Activated T-cell treated with anti-CD3 and anti-CD28 coated beads for 48 hours (primary cell): ENCODE measurements around the gene TRDN.
"Not testable (repeated sequence)": the region's sequence is repeated elsewhere in the genome, so short reads cannot be mapped to it uniquely, and the experiment has no call there.

Experiments
- DNase-seq: peaks from one replicate; pipeline ENCODE4 v3.0.0-alpha.2; 2020; ENCODE audit warnings: low read depth

Gene TRDN

GRCh38 chr6:123562264-123562663 lies 74.5 kb downstream of the TRDN start:
- DNase-seq = no peak

GRCh38 chr6:123559816-123560215 lies 76.9 kb downstream of the TRDN start:
- DNase-seq = not testable (repeated sequence)

- not testable (repeated sequence) for DNase-seq
Observed at GRCh38 chr6:123557474-123557873, 79.3 kb downstream of the TRDN start.

- DNase-seq = no peak
Observed at GRCh38 chr6:123551939-123552707, 84.6 kb downstream of the TRDN start.

GRCh38 chr6:123550052-123550617 lies 86.6 kb downstream of the TRDN start:
- DNase-seq = no peak

- DNase-seq = no peak
Observed at GRCh38 chr6:123549476-123549875, 87.3 kb downstream of the TRDN start.

GRCh38 chr6:123547216-123547978 lies 89.4 kb downstream of the TRDN start:
- no peak for DNase-seq

- no peak for DNase-seq
Observed at GRCh38 chr6:123546537-123546936, 90.2 kb downstream of the TRDN start.

- no peak for DNase-seq
Observed at GRCh38 chr6:123541462-123541861, 95.3 kb downstream of the TRDN start.

GRCh38 chr6:123533862-123534648 lies 102.7 kb downstream of the TRDN start:
- DNase-seq = no peak

GRCh38 chr6:123529843-123530242 lies 106.9 kb downstream of the TRDN start:
- DNase-seq = no peak

GRCh38 chr6:123529058-123529457 lies 107.7 kb downstream of the TRDN start:
- no peak for DNase-seq

GRCh38 chr6:123527406-123527805 lies 109.3 kb downstream of the TRDN start:
- no peak for DNase-seq

GRCh38 chr6:123526128-123526527 lies 110.6 kb downstream of the TRDN start:
- DNase-seq = no peak

GRCh38 chr6:123524781-123525180 lies 112.0 kb downstream of the TRDN start:
- DNase-seq = no peak

GRCh38 chr6:123520217-123520616 lies 116.5 kb downstream of the TRDN start:
- no peak for DNase-seq

- no peak for DNase-seq
Observed at GRCh38 chr6:123519189-123519505, 117.6 kb downstream of the TRDN start.

- no peak for DNase-seq
Observed at GRCh38 chr6:123518441-123519188, 118.1 kb downstream of the TRDN start.

GRCh38 chr6:123515715-123516114 lies 121.0 kb downstream of the TRDN start:
- DNase-seq = no peak

GRCh38 chr6:123509112-123509511 lies 127.6 kb downstream of the TRDN start:
- DNase-seq = no peak

- DNase-seq = no peak
Observed at GRCh38 chr6:123508290-123508689, 128.5 kb downstream of the TRDN start.

GRCh38 chr6:123507582-123507981 lies 129.2 kb downstream of the TRDN start:
- DNase-seq = no peak
